Uterus (tissue), 4 donors: ENCODE data around the gene GPR155. TPM values are rescaled to one million over a fixed set of nuclear protein-coding genes. Genes with fewer than 3 reads are reported as not detected.
A peak's percentile ranks its signal among the peaks of the same experiment; 100 is the strongest.
"Not testable (repeated sequence)": the region's sequence is repeated elsewhere in the genome, so short reads cannot be mapped to it uniquely, and the experiment has no call there.

Source experiments
- DNase-seq, 2 donors: peaks; one replicate each; pipeline ENCODE4 v3.0.0-alpha.2; 2019 to 2020
- H3K27ac ChIP-seq, 2 donors: fragments of 200-600 bp; sonication (generic); 1 replicate in 1 of 2; 2 replicates in 1 of 2; pipeline ENCODE4 v1.5.1; 2016 to 2018
- H3K27me3 ChIP-seq, 2 donors: fragments of 200-600 bp; sonication (generic); one replicate each; pipeline ENCODE4 v1.5.1; 2018 to 2019; ENCODE audit warnings: control low read depth in 1 of 2
- H3K36me3 ChIP-seq, 2 donors: fragments of 200-600 bp; sonication (generic); one replicate each; pipeline ENCODE4 v1.5.1; 2019; ENCODE audit warnings: control low read depth in 1 of 2
- H3K4me1 ChIP-seq, 2 donors: fragments of 200-600 bp; sonication (generic); one replicate each; pipeline ENCODE4 v1.5.1; 2018 to 2019; ENCODE audit warnings: control low read depth in 1 of 2
- H3K4me3 ChIP-seq, 2 donors: fragments of 200-600 bp; sonication (generic); 1 replicate in 1 of 2; 2 replicates in 1 of 2; pipeline ENCODE4 v1.5.1; 2018 to 2019; ENCODE audit warnings: mild to moderate bottlenecking in 1 of 2
- H3K9me3 ChIP-seq, 2 donors: fragments of 200-600 bp; sonication (generic); one replicate each; pipeline ENCODE4 v1.5.1; 2019; ENCODE audit warnings: control low read depth in 1 of 2
- POLR2A ChIP-seq, 2 donors: fragments of 450-650 bp; IDR thresholded peaks; one replicate each; pipeline ENCODE4 v1.6.1; 2016; ENCODE audit warnings: antibody characterized with exemption in 2 of 2, mild to moderate bottlenecking in 1 of 2, moderate library complexity in 1 of 2
- intact Hi-C: fragments of 100-400 bp; cut with DNase I; formaldehyde crosslinking; loops from one replicate; pipeline ENCODE4 v1.15.1; 2023; ENCODE audit warnings: low total_unique reads
- total RNA-seq, 4 donors: library from RNA; depleted of rRNA in 3 of 4; stranded (reverse); fragments of >200 nt in 3 of 4; gene quantifications; one replicate each; pipeline versions ENCODE4 v1.1.0 to v1.2.4, GENCODE V29; 2014 to 2023
- TF ChIP-seq, protein P1 (sequence below), 4 experiments: fragments of 200-600 bp in 2 of 4; fragments of 450-650 bp in 2 of 4; sonication (generic) in 2 of 4; IDR thresholded peaks; one replicate each; pipeline ENCODE4 v1.5.1; 2016 to 2019; ENCODE audit warnings: antibody characterized with exemption in 4 of 4, mild to moderate bottlenecking in 2 of 4, moderate library complexity in 1 of 4
- donor health status: DM: yes; HTN: yes; CAD: no.

Gene GPR155
- total RNA-seq, 4 donors from 2014 or later: 2.3 to 6.6 (median 4.6) TPM

DNA sequence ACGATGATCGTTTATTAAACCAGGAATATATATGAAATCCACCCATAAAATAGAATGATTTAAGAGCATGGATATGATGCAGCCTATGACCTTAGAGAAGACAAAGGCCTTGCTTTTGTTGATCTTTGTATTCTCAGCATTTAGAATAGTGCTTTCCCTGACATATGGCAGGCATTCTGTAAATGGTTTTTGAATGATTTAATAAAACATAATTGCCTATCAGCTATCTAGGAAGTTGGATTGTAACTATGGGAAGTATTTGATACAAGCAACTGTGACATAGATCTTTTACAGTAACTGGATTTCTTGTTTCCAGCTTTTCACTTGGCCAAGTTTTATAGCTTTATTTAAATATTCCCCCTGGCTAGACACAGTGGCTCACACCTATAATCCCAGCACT, 5.1 kb upstream of the GPR155 start:
- Histone ChIP-seq H3K4me3 (no peak overlapping the region), H3K4me1 (no peaks in the 10 kb centered on the region), H3K9me3 (no peaks in the 10 kb centered on the region), H3K27me3 (no peaks in the 10 kb centered on the region), H3K27ac (no peak overlapping the region), H3K36me3 (no peaks in the 10 kb centered on the region)
- TF ChIP-seq, protein P1, sequence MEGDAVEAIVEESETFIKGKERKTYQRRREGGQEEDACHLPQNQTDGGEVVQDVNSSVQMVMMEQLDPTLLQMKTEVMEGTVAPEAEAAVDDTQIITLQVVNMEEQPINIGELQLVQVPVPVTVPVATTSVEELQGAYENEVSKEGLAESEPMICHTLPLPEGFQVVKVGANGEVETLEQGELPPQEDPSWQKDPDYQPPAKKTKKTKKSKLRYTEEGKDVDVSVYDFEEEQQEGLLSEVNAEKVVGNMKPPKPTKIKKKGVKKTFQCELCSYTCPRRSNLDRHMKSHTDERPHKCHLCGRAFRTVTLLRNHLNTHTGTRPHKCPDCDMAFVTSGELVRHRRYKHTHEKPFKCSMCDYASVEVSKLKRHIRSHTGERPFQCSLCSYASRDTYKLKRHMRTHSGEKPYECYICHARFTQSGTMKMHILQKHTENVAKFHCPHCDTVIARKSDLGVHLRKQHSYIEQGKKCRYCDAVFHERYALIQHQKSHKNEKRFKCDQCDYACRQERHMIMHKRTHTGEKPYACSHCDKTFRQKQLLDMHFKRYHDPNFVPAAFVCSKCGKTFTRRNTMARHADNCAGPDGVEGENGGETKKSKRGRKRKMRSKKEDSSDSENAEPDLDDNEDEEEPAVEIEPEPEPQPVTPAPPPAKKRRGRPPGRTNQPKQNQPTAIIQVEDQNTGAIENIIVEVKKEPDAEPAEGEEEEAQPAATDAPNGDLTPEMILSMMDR (IDR thresholded peaks at IDR 0.05): no peak
- TF ChIP-seq POLR2A (IDR thresholded peaks at IDR 0.05): no peak
- DNase-seq: no peak
- intact Hi-C loops: no loop called here

DNA sequence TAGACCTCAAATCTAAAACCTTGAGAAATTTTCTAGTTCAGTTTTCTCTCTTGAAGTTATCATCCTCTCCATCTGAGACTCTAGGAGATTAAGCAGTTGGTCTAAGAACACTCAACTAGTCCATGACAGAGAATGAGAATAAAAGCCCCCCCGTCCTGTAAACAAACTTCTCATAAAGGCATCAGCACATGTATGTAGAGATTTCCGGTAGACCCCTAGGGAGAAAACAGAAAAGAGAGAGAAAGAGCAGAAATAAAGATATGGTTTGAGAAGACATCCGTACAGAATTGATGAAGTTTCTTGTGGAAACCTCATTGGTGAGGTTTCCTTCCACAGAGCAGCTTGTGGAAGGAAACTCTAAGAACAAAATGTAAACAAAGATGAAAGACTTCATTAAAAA, 3.2 kb upstream of the GPR155 start:
- Histone ChIP-seq H3K4me3 (no peak overlapping the region), H3K4me1 (no peaks in the 10 kb centered on the region), H3K27ac (no peak overlapping the region), H3K9me3 (no peaks in the 10 kb centered on the region), H3K27me3 (no peaks in the 10 kb centered on the region), H3K36me3 (no peaks in the 10 kb centered on the region)
- DNase-seq: no peak
- TF ChIP-seq POLR2A (IDR thresholded peaks at IDR 0.05): no peak
- TF ChIP-seq, protein P1 (IDR thresholded peaks at IDR 0.05): no peak
- intact Hi-C loops: no loop called here

DNA sequence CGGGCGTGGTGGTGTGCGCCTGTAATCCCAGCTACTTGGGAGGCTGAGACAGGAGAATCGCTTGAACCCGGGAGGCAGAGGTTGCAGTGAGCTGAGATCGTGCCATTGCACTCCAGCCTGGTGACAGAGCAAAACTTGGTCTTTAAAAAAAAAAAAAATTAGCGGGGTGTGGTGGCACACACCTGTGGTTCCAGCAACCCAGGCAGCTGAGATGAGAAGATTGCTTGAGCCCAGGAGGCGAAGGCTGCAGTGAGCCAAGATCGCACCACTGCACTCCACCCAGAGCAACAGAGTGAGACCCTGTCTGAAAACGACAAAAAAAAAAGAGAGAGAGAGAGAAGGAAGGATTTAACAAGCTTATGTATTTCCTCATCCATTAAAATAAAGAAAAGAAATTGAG, 2.7 kb upstream of the GPR155 start:
- H3K36me3 ChIP-seq, intact Hi-C loops: not testable (repeated sequence)

DNA sequence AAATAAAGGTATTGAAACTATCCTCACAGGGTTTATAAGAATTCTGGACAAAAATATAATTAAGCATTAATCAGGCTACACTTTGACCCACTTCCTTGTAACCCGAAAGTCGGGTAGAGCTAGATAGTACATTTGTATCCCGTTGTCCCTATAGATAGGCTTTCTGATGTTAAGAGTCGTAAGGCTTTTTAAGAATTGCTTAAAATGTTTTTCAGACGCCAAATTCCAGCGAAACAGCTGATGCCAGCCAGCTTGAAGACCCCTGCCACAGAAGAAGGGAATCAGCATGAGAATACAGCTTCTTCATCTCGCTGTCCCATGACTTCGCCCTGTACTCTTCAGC, 962 bp upstream of the GPR155 start:
- H3K27ac ChIP-seq: peak overlapping the region in 1 of 2 donors; percentile 69
- intact Hi-C loops: no loop called here
- no peak for DNase-seq
- no peaks in the 10 kb centered on the region for H3K27me3 ChIP-seq
- peak overlapping the region; percentile 68 to 86 for H3K4me3 ChIP-seq
- H3K36me3 ChIP-seq: no peaks in the 10 kb centered on the region
- H3K4me1 ChIP-seq: no peaks in the 10 kb centered on the region
- TF ChIP-seq POLR2A (IDR thresholded peaks at IDR 0.05): no peak
- TF ChIP-seq, protein P1 (IDR thresholded peaks at IDR 0.05): no peak
- H3K9me3 ChIP-seq: no peaks in the 10 kb centered on the region

More for the DNA sequence above, 2.7 kb upstream of the GPR155 start:
- not testable (repeated sequence) for H3K9me3 ChIP-seq, H3K4me3 ChIP-seq, H3K27me3 ChIP-seq, H3K4me1 ChIP-seq, DNase-seq, H3K27ac ChIP-seq

DNA sequence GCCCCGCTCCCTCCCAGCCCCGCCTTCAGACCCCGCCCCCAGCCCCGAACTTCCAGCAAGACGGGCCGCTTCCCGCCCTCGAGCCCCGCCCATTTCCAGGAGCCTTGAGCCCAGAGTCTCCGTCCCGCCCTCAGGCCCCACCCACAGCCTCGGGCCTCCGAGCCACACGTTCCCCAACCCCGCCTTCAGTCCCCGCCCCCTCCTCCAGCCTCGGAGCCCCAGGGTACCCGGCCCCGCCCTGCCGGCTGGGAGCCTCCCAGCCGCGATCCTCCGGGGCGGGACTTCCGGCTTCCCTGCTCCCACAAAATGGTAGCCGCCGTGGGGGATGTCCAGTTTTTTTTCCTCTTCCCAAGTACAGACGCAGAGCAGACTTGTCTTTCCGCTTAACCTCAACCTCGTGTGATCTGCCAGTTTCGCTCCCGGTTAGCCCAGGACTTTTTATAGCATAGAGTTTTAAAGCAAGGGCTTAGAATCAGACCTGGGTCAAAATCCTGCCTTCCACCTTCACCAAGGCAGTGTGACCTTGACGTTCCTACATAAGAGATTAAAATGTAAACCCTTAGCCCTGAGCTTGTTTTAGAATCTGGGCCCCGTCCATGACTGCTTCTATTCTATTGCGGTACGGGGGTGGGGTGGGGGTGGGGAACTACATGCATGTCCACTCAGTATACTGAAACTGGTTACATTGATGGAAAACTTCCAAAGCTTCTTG, 435 bp upstream of the GPR155 start:
- intact Hi-C loops: no loop called here
- H3K27ac ChIP-seq: peak overlapping the region; percentile 69 to 81
- H3K4me3 ChIP-seq: peak overlapping the region; percentile 68 to 86
- H3K9me3 ChIP-seq: no peaks in the 10 kb centered on the region
- peak; percentile 99 to 100 for DNase-seq
- TF ChIP-seq, protein P1 (IDR thresholded peaks at IDR 0.05): no peak
- no peak for TF ChIP-seq POLR2A (IDR thresholded peaks at IDR 0.05)
- H3K27me3 ChIP-seq: no peaks in the 10 kb centered on the region
- H3K36me3 ChIP-seq: no peaks in the 10 kb centered on the region
- no peaks in the 10 kb centered on the region for H3K4me1 ChIP-seq
